Keratinocyte (primary cell): Measurements from ENCODE around the gene EPHA6. TPM values are rescaled to one million over a fixed set of nuclear protein-coding genes. Genes with fewer than 3 reads are reported as not detected.
"Not testable (repeated sequence)": the region's sequence is repeated elsewhere in the genome, so short reads cannot be mapped to it uniquely, and the experiment has no call there.

Source experiments
- DNase-seq: peaks from one replicate; pipeline ENCODE4 v3.0.0-alpha.2; 2011; ENCODE audit warnings: low read depth, missing footprints, low spot score
- FAIRE-seq: peaks from 2 replicates; lab custom pipeline; 2011; peaks lifted over from hg19 to GRCh38; lab: Jason Lieb, UNC
- H2AFZ ChIP-seq: 2 replicates; pipeline ENCODE4 v1.6.0; 2012; ENCODE audit warnings: low read length, control low read depth, inconsistent platforms; ENCODE audit not compliant: control insufficient read depth
- H3K27ac ChIP-seq: 2 replicates; pipeline ENCODE4 v1.5.1; 2011; ENCODE audit warnings: low read length; ENCODE audit not compliant: control insufficient read depth, insufficient read depth
- H3K27me3 ChIP-seq: 3 replicates; pipeline ENCODE4 v1.6.0; 2011; ENCODE audit warnings: low read length; ENCODE audit not compliant: control insufficient read depth, insufficient read depth; ENCODE audit errors: extremely low read depth
- H3K36me3 ChIP-seq, 2 experiments: 2 replicates in 1 of 2; 3 replicates in 1 of 2; pipeline ENCODE4 v1.5.1; 2011; ENCODE audit warnings: low read length in 2 of 2, mild to moderate bottlenecking in 1 of 2; ENCODE audit not compliant: control insufficient read depth in 2 of 2, insufficient read depth in 2 of 2; ENCODE audit errors: extremely low read depth in 1 of 2
- H3K4me1 ChIP-seq: 3 replicates; pipeline ENCODE4 v1.5.1; 2011; ENCODE audit warnings: low read length; ENCODE audit not compliant: control insufficient read depth, insufficient read depth; ENCODE audit errors: extremely low read depth
- H3K4me2 ChIP-seq: 3 replicates; pipeline ENCODE4 v1.6.0; 2011; ENCODE audit warnings: low read depth, low read length; ENCODE audit not compliant: control insufficient read depth, insufficient read depth; ENCODE audit errors: extremely low read depth
- H3K4me3 ChIP-seq, 3 experiments: fragments of 200-600 bp in 1 of 3; sonication (generic) in 1 of 3; 2 replicates in 2 of 3; 3 replicates in 1 of 3; pipeline ENCODE4 v1.5.1; 2011 to 2016; ENCODE audit warnings: low read length in 3 of 3, mild to moderate bottlenecking in 3 of 3, control low read depth in 2 of 3, inconsistent platforms in 1 of 3, low read depth in 1 of 3, mixed read lengths in 1 of 3, mixed run types in 1 of 3, moderate library complexity in 1 of 3; ENCODE audit not compliant: control insufficient read depth in 2 of 3, insufficient read depth in 2 of 3; ENCODE audit errors: extremely low read depth in 1 of 3
- H3K79me2 ChIP-seq: 2 replicates; pipeline ENCODE4 v1.6.0; 2012; ENCODE audit warnings: low read length; ENCODE audit not compliant: control insufficient read depth, insufficient read depth
- H3K9ac ChIP-seq: 3 replicates; pipeline ENCODE4 v1.6.0; 2011; ENCODE audit warnings: low read length; ENCODE audit not compliant: control insufficient read depth, insufficient read depth; ENCODE audit errors: extremely low read depth
- H3K9me1 ChIP-seq: 3 replicates; pipeline ENCODE4 v1.6.0; 2011; ENCODE audit warnings: low read length; ENCODE audit not compliant: control insufficient read depth, insufficient read depth; ENCODE audit errors: extremely low read depth
- H3K9me3 ChIP-seq: 2 replicates; pipeline ENCODE4 v1.5.1; 2012; ENCODE audit warnings: low read depth, low read length; ENCODE audit not compliant: control insufficient read depth
- H4K20me1 ChIP-seq: 3 replicates; pipeline ENCODE4 v1.6.0; 2011; ENCODE audit warnings: low read length; ENCODE audit not compliant: control insufficient read depth, insufficient read depth; ENCODE audit errors: extremely low read depth
- EZH2 ChIP-seq: IDR thresholded peaks from one replicate; pipeline ENCODE4 v1.6.1; 2012; ENCODE audit warnings: inconsistent platforms, mild to moderate bottlenecking, low read length, moderate library complexity
- dilution Hi-C: fragments of 300-500 bp; cut with MboI; formaldehyde crosslinking; loops from one replicate; pipeline ENCODE4 v1.7.0; 2020; ENCODE audit warnings: low sequenced_read_pairs; ENCODE audit not compliant: extremely low pct_ligation_motif_present
- polyA plus RNA-seq, 5 experiments: library from polyadenylated mRNA; depleted of rRNA in 3 of 5; stranded (reverse) in 3 of 5; stranded (forward) in 1 of 5; unstranded in 1 of 5; fragments of >200 nt; gene quantifications; 1 replicate in 1 of 5; 2 replicates in 3 of 5; 3 replicates in 1 of 5; pipeline versions ENCODE4 v1.2.1 to v1.2.3, GENCODE V29; 2011 to 2012; ENCODE audit warnings: missing spikeins in 2 of 5, low read depth in 1 of 5, low replicate concordance in 1 of 5
- TF ChIP-seq, protein P1 (sequence below), 3 experiments: IDR thresholded peaks in 1 of 3; conservative IDR thresholded peaks in 1 of 3; optimal IDR thresholded peaks in 1 of 3; 2 replicates in 2 of 3; 3 replicates in 1 of 3; pipeline versions ENCODE3 to v1.5.1; 2011; ENCODE audit warnings: low read length in 3 of 3, mild to moderate bottlenecking in 3 of 3, moderate library complexity in 2 of 3, control low read depth in 1 of 3, inconsistent platforms in 1 of 3; ENCODE audit not compliant: insufficient read depth in 2 of 3; ENCODE audit errors: extremely low read depth in 1 of 3

EPHA6 gene
- polyA plus RNA-seq, 1 donor (not counting 4 experiments of a cell fraction or from before 2014, with no cell fraction given): not detected

DNA sequence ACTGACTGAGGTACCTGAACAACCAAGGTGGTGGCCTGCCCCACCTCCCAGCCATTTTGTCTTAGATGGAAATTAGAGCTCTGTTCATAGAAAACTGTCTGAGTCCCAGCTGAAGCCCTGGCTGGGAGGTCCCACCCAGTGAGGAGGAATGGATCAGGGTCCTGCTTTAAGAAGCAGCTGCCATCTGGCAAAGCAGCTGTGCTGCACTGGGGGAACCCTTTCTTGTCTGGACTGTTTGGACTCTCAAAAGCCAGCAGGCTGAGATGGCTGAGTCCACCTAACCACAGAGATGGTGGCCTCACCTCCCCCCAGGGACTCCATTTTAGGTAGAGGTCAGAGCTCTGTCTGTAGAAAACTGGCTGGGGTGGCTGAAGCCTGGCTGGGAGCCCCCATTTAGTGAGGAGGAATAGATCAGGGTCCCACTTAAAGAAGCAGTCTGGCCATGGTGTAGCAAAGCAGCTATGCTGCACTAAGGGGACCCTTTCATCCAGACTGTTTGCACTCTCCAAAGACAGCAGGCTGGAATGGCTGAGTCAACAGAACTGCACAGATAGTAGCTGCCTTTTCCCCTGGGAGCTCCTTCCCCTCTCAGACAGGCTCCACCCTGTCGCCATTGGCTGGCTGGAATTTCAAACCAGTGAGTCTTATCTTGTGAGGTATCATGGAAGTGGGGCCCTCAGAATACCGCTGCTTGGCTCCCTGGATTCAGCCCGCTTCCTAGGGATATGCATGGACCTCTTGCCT is 116.9 kb downstream of the EPHA6 start:
- no peaks in the 10 kb centered on the region for H3K79me2 ChIP-seq
- no peak overlapping the region for H3K9ac ChIP-seq
- H2AFZ ChIP-seq: no peak overlapping the region
- no peak for DNase-seq
- dilution Hi-C loops: no loop called here
- H3K36me3 ChIP-seq: no peaks in the 10 kb centered on the region
- no peak overlapping the region for H3K4me2 ChIP-seq
- H3K27ac ChIP-seq: no peak overlapping the region
- H3K27me3 ChIP-seq: no peaks in the 10 kb centered on the region
- H3K9me3 ChIP-seq: peaks cover 1% of the 10 kb centered on the region
- FAIRE-seq: no peak
- H3K9me1 ChIP-seq: no peaks in the 10 kb centered on the region
- H3K4me1 ChIP-seq: peaks cover 5% of the 10 kb centered on the region
- no peak overlapping the region for H3K4me3 ChIP-seq
- TF ChIP-seq, protein P1, sequence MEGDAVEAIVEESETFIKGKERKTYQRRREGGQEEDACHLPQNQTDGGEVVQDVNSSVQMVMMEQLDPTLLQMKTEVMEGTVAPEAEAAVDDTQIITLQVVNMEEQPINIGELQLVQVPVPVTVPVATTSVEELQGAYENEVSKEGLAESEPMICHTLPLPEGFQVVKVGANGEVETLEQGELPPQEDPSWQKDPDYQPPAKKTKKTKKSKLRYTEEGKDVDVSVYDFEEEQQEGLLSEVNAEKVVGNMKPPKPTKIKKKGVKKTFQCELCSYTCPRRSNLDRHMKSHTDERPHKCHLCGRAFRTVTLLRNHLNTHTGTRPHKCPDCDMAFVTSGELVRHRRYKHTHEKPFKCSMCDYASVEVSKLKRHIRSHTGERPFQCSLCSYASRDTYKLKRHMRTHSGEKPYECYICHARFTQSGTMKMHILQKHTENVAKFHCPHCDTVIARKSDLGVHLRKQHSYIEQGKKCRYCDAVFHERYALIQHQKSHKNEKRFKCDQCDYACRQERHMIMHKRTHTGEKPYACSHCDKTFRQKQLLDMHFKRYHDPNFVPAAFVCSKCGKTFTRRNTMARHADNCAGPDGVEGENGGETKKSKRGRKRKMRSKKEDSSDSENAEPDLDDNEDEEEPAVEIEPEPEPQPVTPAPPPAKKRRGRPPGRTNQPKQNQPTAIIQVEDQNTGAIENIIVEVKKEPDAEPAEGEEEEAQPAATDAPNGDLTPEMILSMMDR (optimal IDR thresholded peaks at IDR 0.05 in 1 of 3, IDR thresholded peaks at IDR 0.05 in 1 of 3, conservative IDR thresholded peaks at IDR 0.05 in 1 of 3; ENCODE audit: extremely low read depth in 1 of 3, insufficient read depth in 2 of 3, low read length in 3 of 3): no peak
- TF ChIP-seq EZH2: no peak
- no peaks in the 10 kb centered on the region for H4K20me1 ChIP-seq

DNA sequence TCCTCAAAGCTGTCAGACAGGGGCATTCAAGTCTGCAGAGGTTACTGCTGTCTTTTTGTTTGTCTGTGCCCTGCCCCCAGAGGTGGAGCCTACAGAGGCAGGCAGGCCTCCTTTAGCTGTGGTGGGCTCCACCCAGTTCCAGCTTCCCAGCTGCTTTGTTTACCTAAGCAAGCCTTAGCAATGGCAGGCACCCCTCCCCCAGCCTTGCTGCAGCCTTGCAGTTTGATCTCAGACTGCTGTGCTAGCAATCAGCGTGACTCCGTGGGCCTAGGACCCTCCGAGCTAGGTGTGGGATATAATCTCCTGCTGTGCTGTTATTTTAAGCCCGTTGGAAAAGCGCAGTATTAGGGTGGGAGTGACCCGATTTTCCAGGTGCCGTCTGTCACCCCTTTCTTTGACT is 127.7 kb downstream of the EPHA6 start:
- H3K36me3 ChIP-seq, dilution Hi-C loops, H3K4me2 ChIP-seq, H3K27me3 ChIP-seq, DNase-seq, H3K9me1 ChIP-seq, H4K20me1 ChIP-seq, H3K9me3 ChIP-seq, H3K4me1 ChIP-seq, H3K4me3 ChIP-seq, FAIRE-seq, H3K27ac ChIP-seq, H2AFZ ChIP-seq, H3K79me2 ChIP-seq, H3K9ac ChIP-seq: not testable (repeated sequence)

DNA sequence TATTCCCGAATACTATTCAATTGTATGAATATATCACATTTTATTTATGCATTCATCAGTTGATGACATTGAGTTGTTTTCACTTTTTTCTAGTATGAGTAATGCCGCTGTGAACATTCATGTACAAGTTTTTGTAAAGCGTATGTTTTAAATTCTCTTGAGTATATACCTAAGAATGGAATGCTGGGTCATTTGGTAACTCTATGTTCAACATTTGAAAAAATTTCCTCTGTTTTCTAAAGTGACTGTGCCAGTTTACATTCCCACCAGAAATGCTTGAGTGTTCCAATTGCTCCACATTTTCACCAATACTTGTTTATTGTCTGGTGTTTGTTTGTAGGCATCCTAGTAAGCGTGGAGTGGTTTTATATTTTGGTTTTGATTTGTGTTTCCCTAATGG is 144.5 kb downstream of the EPHA6 start:
- no peak for TF ChIP-seq EZH2
- TF ChIP-seq, protein P1 (optimal IDR thresholded peaks at IDR 0.05 in 1 of 3, IDR thresholded peaks at IDR 0.05 in 1 of 3, conservative IDR thresholded peaks at IDR 0.05 in 1 of 3; ENCODE audit: extremely low read depth in 1 of 3, insufficient read depth in 2 of 3, low read length in 3 of 3): no peak
- Histone ChIP-seq H3K4me3 (no peak overlapping the region), H3K9me1 (no peaks in the 10 kb centered on the region), H3K9ac (no peak overlapping the region), H3K4me2 (no peak overlapping the region), H3K27ac (peak overlapping the region; percentile 99), H3K4me1 (peaks cover 34% of the 10 kb centered on the region), H4K20me1 (no peaks in the 10 kb centered on the region), H2AFZ (peak overlapping the region; percentile 13), H3K27me3 (no peaks in the 10 kb centered on the region), H3K9me3 (no peaks in the 10 kb centered on the region), H3K36me3 (no peaks in the 10 kb centered on the region), H3K79me2 (no peaks in the 10 kb centered on the region)
- dilution Hi-C loops: no loop called here
- FAIRE-seq (no peak), DNase-seq (no peak)
